T47D (cell line): ENCODE data around the gene RARA.

Experiments
- DNase-seq, 2 experiments: peaks; one replicate each; pipeline versions ENCODE4 v3.0.0 to v3.0.0-alpha.2; 2011 to 2012; ENCODE audit warnings: low read depth in 1 of 2, low spot score in 1 of 2
- JUND ChIP-seq: IDR thresholded peaks from 2 replicates; pipeline ENCODE4 v1.6.1; 2012; ENCODE audit warnings: low read depth
- in situ Hi-C: cut with HindIII; loops from 2 replicates; pipeline ENCODE4 v1.10.0; 2016; ENCODE audit warnings: low sequenced_read_pairs, low pct_unique_long_range_greater_than_20kb

The RARA gene

DNA sequence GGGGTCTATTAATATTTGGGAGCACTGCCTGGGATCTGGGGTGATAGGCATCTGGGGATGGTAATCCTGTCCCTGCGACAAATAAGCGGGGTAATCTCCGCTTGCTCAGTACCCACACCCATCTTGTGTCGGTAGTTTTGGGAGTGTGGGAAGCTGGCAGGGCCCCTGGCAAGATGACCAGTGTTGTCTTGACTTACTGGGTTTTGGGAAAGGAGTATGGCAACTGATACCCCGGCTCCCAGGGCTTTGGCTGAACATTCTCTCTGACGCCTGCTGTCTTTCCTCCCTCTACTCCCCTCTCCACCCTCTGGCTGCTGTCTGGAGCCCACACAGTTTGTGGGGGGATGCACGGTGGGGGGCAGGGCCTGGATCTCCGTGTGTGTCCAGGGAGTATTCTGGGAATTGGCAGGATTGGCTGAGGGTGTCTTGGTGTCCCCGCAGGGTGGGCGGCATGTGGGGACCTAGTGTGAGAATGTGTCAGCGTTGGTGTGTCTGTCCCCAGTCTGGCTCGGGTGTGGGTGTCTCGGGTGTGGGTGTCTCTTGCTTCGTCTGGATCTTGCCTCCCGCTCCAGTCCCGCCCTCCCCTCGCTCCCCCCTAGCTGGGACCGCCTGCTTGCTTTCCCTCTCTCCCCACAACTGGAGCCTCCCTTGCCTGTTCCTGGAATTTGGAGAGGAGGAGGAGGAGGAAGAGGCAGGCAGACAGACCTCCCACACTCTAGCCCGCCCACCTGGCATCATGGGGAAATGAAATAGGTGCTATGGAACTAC is 12.0 kb downstream of the RARA start:
- no peak for TF ChIP-seq JUND
- in situ Hi-C loops = no loop called here
- DNase-seq = peak in 1 of 2 experiments; percentile 98

DNA sequence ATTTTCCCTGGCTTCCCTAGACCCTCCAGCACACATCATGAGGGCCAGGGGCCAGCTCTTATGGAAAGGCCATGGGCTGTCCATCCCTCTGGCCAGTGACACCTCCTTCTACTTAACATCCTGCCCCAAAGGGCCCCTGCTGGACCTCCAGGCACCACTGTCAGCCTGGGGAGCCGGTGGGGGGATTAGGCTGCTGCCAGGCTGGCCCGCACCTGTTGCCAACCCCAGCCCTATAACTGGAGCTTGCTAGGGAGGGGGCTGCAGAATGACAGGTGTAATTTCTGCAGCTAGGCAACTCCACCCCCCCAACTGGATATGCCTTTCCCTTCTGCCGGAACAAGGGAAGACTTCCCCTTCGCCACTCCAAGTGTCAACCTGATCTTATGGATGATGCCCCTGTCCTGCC is 12.5 kb downstream of the RARA start:
- no peak for TF ChIP-seq JUND
- in situ Hi-C loops = no loop called here
- DNase-seq = no peak

DNA sequence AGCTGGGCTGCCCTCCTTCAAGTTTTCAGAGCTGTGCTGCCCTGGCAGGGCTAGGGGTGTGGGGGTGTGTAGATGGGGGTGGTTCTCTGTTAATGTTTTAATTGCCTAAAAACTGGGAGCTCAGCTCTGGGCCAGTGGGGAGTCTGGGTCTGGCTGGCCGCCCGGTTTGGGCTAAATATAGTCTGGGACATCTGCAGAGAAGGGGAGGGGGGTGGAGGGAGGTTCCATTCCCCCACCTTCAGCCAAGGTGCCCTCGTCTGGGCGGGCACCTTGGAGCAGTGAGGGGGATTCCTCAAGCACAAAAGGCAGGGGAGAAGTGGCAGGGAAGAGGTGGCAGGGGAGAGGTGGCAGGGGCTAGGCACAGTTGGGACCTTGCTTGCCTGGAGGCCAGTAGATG is 13.0 kb downstream of the RARA start:
- in situ Hi-C loops = no loop called here
- DNase-seq = no peak
- no peak for TF ChIP-seq JUND

DNA sequence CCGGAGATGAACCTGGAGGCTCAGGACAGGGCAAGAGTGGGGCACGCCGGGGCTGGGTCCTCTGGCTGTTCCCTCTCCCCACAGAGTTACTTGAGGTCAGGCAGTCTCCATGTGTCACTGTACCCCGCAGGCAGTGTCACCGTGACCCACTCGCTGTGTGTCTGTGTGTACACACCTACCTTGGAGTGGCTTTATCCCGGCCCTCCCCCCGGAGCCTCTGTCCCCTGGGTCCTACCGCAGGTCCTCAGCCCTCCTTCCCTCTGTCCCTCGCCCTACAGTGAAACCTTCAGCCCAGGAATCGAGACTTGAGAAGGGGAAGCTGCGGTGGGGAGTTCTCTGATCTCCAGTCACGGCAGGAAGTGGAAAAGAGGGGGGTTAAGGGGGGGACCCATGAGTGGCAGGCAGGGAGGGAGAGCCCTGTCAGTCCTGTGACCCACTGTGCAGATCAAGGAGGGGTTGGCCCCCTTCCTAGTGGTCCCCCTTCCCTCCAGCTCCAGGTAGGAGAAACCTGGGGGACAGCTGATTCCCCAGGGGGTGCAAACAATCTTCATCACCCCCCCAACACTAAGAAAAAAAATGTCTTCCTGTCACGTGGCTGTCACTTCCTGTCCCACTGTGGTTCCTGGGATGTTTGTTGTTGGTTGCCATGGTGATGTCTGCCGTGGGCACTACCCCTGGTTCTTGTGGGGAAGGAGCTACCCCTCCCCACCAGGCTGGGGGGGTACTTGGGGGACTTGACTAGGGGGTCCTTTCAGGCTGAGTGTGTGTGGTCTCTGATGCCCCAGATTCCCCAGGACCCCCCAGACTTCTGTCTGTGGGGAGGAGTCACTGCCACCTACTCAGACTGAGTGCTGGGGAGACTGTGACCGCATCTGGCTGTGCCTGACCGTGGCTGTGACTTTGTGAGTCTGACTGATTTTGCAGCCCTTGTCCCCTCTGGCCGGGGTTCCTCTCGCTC is 13.7 kb downstream of the RARA start:
- DNase-seq = peak in 1 of 2 experiments; percentile 100
- TF ChIP-seq JUND = no peak; the same call in 1 of the 2 replicates
- in situ Hi-C loops = no loop called here

DNA sequence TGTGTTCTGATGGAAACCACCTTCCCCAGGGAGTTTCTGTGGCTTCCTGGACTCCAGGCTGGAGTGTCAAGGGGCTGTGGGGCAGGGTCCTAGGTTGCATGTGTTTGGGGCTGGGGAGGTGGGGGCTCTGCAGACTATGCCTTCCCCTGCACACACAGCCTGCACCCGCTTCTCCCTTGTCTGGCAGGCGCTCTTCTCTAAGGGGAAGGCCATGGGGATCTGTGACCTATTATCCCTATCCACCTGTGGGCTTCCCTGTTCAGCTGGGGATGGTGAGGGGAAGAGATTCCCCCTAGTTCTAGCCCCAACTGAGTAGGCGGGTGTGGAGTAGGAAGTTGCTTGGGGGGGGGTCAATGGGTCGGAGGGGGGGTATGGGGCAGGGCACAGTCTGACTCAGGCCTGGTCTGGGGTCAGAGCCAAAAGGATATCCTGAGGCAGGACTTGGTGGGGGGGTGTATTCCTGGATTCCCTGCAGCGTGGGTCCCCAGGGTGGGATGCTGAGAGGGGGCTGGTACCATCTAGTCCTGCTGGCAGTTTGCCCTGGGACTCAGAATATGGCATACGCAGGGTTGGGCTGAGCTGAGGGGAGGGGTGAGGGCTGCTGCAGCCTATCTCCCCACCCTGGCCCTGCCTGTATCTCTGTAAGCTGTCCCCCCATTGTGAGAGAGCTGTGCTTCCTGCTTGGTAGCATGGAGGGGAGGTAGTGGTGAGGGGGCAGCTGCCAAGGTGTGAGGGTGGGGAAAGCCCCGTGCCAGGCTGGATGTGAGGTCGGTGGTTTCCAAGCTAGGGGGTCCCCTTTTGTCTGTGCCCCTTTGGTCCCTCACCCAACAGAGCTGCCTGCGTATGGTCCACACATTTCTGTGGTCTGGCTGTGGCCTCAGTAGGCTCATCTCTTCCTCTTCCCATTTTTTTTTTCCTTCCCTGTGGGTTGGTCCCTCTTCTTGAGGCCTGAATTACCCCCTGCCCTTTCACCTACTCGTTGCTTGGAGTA is 14.7 kb downstream of the RARA start:
- TF ChIP-seq JUND = no peak
- DNase-seq = peak in 1 of 2 experiments; percentile 54
- in situ Hi-C loops = no loop called here

DNA sequence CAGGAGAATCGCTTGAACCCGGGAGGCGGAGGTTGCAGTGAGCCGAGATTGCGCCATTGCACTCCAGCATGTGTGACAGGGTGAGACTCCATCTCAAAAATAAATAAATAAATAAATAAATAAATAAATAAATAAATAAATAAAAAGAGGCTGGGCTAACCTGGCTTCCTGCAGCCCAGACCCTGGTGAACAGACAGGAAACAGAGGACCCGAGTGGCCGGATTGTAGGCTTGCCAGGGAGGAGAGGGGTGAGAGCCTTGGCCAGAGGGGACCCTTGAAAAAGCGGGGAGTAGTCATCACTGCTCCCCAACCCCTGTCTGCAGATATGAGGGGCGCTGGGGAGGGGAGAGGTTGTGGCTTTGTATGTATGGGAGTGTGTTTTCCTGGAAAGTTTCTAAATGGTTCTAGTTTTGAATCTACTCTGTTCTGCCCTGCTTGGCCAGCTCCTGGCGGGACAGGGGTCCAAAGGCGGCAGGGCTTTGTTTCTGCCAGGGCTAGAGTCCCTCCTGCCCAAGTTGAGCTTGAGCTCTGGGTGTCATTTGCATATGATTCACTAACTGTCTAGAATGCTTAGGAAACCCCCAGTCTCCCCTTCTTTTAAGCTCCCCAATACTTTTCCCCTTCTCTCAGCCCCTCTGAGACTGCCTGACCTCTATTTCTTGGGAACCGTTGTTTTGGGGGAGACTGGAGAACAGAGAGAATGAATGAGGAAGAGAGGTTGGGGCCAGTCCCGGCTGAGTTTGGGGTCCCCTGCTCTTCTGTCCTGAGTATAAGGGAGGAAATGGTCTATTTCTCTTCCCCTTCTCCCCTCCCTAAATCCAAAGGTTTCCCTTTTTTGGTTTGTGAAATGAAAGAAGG is 16.4 kb downstream of the RARA start:
- no peak for DNase-seq
- no peak for TF ChIP-seq JUND
- in situ Hi-C loops = no loop called here

DNA sequence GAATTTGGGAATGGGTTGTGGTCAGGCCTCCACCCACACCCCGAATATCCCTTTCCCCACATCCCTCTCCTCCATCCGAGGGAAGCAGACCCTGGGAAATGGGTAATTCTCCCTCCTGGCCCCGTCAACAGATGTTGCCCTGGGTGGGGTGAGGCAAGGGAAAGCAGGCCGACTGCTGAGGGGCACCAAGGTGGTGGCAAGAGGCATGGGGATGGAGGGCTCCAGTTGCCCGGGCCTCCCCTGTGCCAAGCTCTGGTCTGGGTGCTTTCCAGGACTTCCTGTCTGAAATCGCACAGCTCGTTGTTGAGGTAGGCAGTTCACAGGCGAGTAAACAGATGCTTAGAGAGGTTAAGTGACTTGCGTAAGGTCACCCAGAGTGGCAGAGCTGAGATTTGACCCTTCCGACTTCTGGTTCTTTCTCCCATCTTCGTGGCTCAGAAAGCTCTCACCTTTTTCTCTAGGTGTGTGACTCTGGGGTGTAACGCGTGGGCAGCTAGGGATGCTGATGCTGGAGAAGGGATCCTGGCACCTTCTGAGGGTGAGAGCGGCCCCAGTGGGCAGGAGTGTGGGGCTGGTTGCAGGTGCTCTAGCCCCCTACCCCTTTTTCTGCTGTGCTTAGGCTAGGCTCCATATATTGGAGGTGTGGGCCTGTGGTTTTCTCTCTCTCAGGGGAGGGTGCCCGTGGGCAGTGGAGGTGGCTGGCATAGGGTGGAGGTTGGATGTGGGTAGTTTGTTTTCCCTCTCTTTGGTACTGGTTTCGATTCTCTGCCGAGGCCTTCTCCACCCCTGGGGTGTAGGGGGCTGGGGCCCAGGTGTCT is 17.2 kb downstream of the RARA start:
- in situ Hi-C loops = no loop called here
- no peak for TF ChIP-seq JUND
- peak in 1 of 2 experiments; percentile 68 for DNase-seq

DNA sequence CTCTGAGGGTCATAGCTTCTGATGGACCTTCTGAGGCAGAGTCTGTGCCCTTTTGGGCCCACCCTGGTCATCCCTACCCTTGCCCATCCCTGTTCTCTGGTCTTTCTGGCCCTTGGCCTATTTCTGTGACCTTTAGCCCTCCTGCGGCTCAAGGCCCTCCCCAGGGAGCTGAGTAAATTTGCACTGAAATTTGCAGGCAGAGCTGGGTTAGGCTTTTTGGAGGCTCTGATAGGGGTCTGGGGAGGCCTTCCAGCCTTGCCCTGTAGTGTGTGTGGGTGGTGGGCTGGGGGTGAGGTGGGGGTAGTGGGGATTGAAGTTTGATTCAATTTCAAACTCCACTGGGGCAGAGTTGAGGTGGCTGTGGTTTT is 17.8 kb downstream of the RARA start:
- in situ Hi-C loops = no loop called here

DNA sequence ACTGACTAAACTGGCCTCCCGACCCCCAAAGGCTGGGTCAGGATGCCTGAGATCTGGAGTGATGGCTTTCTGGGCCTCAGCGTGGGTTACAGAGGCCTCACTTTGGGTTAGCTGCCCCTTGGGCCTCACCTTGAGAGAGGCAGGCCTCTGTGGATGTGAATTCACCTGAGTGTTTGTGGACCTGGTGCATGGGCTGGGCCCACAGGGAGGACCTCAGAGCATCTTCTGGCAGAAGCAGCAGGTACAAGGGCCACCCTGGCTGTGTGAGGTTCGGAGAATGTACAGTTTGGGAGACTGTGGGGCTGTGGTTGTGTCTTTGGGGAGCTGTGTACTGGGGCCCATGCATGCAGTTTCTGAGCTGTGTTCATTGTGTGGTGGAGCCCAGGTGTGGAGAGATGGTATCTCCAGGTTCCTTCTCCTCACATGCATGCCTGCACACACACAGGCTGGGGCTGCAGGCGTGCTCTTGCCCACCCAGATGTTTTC is 18.3 kb downstream of the RARA start:
- TF ChIP-seq JUND = no peak
- in situ Hi-C loops = no loop called here

More for the DNA sequence above, 17.8 kb downstream of the RARA start:
- no peak for TF ChIP-seq JUND
- DNase-seq = no peak

DNA sequence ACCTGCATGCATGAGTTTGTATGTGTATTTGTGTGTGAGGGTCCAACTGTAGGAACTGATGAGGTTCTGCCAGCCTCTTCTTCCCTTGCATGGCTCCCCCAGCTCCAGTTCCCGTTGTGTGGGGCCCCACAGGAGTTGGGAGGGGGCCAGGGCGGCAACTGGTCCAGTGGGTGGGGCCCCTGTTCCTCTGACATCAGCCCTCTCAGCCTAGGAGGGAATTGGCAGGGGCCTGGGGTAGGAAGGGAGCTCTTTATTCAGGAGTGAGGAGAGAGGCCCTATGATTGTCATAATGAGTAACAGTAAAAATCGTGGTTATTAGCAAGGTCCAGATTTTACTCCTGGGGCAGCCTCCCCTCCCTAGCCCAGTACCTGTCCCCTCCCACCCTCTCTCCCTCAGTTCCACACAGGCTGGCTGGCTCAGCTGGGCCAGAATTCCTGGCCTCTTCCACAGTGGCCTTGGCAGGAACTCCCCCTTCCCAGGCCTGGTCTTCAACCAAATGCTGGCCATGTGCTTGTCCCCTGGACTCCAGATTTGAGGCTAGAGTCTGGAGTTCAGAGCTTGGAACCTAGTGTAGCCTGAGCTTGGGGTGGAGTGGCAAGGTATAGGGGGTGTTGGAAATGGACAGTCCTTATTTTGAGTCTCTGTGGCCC is 18.9 kb downstream of the RARA start:
- in situ Hi-C loops = no loop called here
- no peak for TF ChIP-seq JUND
- DNase-seq = no peak

More for the DNA sequence above, 18.3 kb downstream of the RARA start:
- no peak for DNase-seq

DNA sequence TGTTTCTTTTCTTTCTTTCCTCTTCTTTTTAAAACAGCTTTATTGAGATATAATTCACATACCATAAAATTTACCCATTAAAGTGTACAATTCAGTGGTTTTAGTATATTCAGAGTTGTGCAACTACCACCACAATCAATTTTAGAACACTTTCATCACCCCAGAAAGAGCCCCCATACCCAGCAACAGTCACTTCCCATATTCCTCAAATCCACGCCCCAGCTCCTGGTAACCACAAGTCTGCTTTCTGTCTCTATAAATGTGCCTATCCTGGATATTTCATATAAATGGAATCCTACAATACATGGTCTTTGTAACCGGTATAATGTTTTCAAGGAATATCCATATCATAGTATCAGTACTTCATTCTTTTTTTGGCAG is 19.4 kb downstream of the RARA start:
- in situ Hi-C loops = no loop called here
- no peak for TF ChIP-seq JUND
- no peak for DNase-seq
